ENCODE results near the gene TLCD3B.
A peak's percentile ranks its signal among the peaks of the same experiment; 100 is the strongest.

Gene TLCD3B

GRCh38 chr16:30000735-30001631 lies 30.1 kb downstream of the TLCD3B start:
- no peak overlapping the region for H3K4me2 ChIP-seq (ENCODE audit: low read length, poor library complexity, severe bottlenecking)
- no peak overlapping the region for H3K18ac ChIP-seq (ENCODE audit: low read depth in 1 of 2, low read length in 2 of 2)
- no peak overlapping the region for H3K4ac ChIP-seq (ENCODE audit: low read depth in 1 of 2, low read length in 2 of 2)
- peaks cover 5% of the 10 kb centered on the region for H3K4me1 ChIP-seq (ENCODE audit: control insufficient read depth, insufficient read depth, low read depth, low read length)
- no peak overlapping the region for H2BK120ac ChIP-seq (ENCODE audit: low read depth, low read length)
- peaks cover 37 to 61% of the 10 kb centered on the region in 2 experiments for H3K36me3 ChIP-seq (ENCODE audit: control insufficient read depth in 1 of 2, insufficient read depth in 2 of 2, low read depth in 1 of 2, low read length in 2 of 2)
- no peaks in the 10 kb centered on the region for H3K9me3 ChIP-seq (ENCODE audit: control insufficient read depth, low read length)
- no peaks in the 10 kb centered on the region for H3K27me3 ChIP-seq (ENCODE audit: control insufficient read depth in 1 of 2, insufficient read depth in 1 of 2, low read length in 2 of 2)
- H2BK15ac ChIP-seq (ENCODE audit: low read depth, poor library complexity, severe bottlenecking), result no peak overlapping the region
- H2BK5ac ChIP-seq (ENCODE audit: low read depth, low read length, poor library complexity, severe bottlenecking), result no peak overlapping the region
- H4K91ac ChIP-seq (ENCODE audit: low read length), result no peak overlapping the region
- H2AFZ ChIP-seq (ENCODE audit: low read depth, low read length), result no peak overlapping the region
- H3K4me3 ChIP-seq (ENCODE audit: insufficient read depth in 1 of 2, low read depth in 1 of 2, low read length in 2 of 2), result no peak overlapping the region
- H3K14ac ChIP-seq (ENCODE audit: low read length in 2 of 2), result no peak overlapping the region
- no peak overlapping the region for H3K27ac ChIP-seq (ENCODE audit: low read length, poor library complexity, severe bottlenecking)
- DNase-seq, result no peak
- no peak overlapping the region for H3K9ac ChIP-seq (ENCODE audit: low read length)
- H2AK5ac ChIP-seq (ENCODE audit: low read length, severe bottlenecking), result no peak overlapping the region
- H2BK12ac ChIP-seq (ENCODE audit: low read length in 2 of 2), result no peak overlapping the region
- 91% methylated on average over 32 of the region's 33 CpGs for WGBS
- peaks cover 26% of the 10 kb centered on the region for H3K79me1 ChIP-seq (replicated peaks; ENCODE audit: low read length, poor library complexity, severe bottlenecking)
- H3K23ac ChIP-seq (ENCODE audit: low read length in 2 of 2), result no peak overlapping the region
- no peak overlapping the region for H4K8ac ChIP-seq (ENCODE audit: low read length)

- no peak overlapping the region for H2BK120ac ChIP-seq (ENCODE audit: low read depth, low read length)
- H2AFZ ChIP-seq (ENCODE audit: low read depth, low read length), result no peak overlapping the region
- no peak overlapping the region for H3K4me3 ChIP-seq (ENCODE audit: insufficient read depth in 1 of 2, low read depth in 1 of 2, low read length in 2 of 2)
- no peak overlapping the region for H3K23ac ChIP-seq (ENCODE audit: low read length in 2 of 2)
- H2BK15ac ChIP-seq (ENCODE audit: low read depth, poor library complexity, severe bottlenecking), result no peak overlapping the region
- no peaks in the 10 kb centered on the region for H3K27me3 ChIP-seq (ENCODE audit: control insufficient read depth in 1 of 2, insufficient read depth in 1 of 2, low read length in 2 of 2)
- H2BK12ac ChIP-seq (ENCODE audit: low read length in 2 of 2), result no peak overlapping the region
- peaks cover 12% of the 10 kb centered on the region for H3K4me1 ChIP-seq (ENCODE audit: control insufficient read depth, insufficient read depth, low read depth, low read length)
- H4K8ac ChIP-seq (ENCODE audit: low read length), result no peak overlapping the region
- no peak overlapping the region for H2AK5ac ChIP-seq (ENCODE audit: low read length, severe bottlenecking)
- H3K14ac ChIP-seq (ENCODE audit: low read length in 2 of 2), result no peak overlapping the region
- H3K27ac ChIP-seq (ENCODE audit: low read length, poor library complexity, severe bottlenecking), result no peak overlapping the region
- no peak overlapping the region for H3K9ac ChIP-seq (ENCODE audit: low read length)
- peaks cover 37 to 49% of the 10 kb centered on the region in 2 experiments for H3K36me3 ChIP-seq (ENCODE audit: control insufficient read depth in 1 of 2, insufficient read depth in 2 of 2, low read depth in 1 of 2, low read length in 2 of 2)
- no peak for DNase-seq
- H3K79me1 ChIP-seq (replicated peaks; ENCODE audit: low read length, poor library complexity, severe bottlenecking), result peaks cover 23% of the 10 kb centered on the region
- 91% methylated on average over 6 of the region's 6 CpGs for WGBS
- no peak overlapping the region for H3K4ac ChIP-seq (ENCODE audit: low read depth in 1 of 2, low read length in 2 of 2)
- H4K91ac ChIP-seq (ENCODE audit: low read length), result no peak overlapping the region
- no peaks in the 10 kb centered on the region for H3K9me3 ChIP-seq (ENCODE audit: control insufficient read depth, low read length)
- no peak overlapping the region for H2BK5ac ChIP-seq (ENCODE audit: low read depth, low read length, poor library complexity, severe bottlenecking)
- no peak overlapping the region for H3K4me2 ChIP-seq (ENCODE audit: low read length, poor library complexity, severe bottlenecking)
- no peak overlapping the region for H3K18ac ChIP-seq (ENCODE audit: low read depth in 1 of 2, low read length in 2 of 2)
Measured at GRCh38 chr16:29999605-30000004, 31.5 kb downstream of the TLCD3B start.

GRCh38 chr16:29996766-29997250 lies 34.3 kb downstream of the TLCD3B start:
- peak overlapping the region; percentile 45 for H4K8ac ChIP-seq (ENCODE audit: low read length)
- H3K27me3 ChIP-seq (ENCODE audit: control insufficient read depth in 1 of 2, insufficient read depth in 1 of 2, low read length in 2 of 2), result no peaks in the 10 kb centered on the region
- H2BK15ac ChIP-seq (ENCODE audit: low read depth, poor library complexity, severe bottlenecking), result no peak overlapping the region
- H3K9ac ChIP-seq (ENCODE audit: low read length), result peak overlapping the region; percentile 92
- H3K36me3 ChIP-seq (ENCODE audit: control insufficient read depth in 1 of 2, insufficient read depth in 2 of 2, low read depth in 1 of 2, low read length in 2 of 2), result peaks cover 42 to 46% of the 10 kb centered on the region in 2 experiments
- peak overlapping the region; percentile 76 to 98 for H3K4me3 ChIP-seq (ENCODE audit: insufficient read depth in 1 of 2, low read depth in 1 of 2, low read length in 2 of 2)
- no peak overlapping the region for H2BK12ac ChIP-seq (ENCODE audit: low read length in 2 of 2)
- H3K27ac ChIP-seq (ENCODE audit: low read length, poor library complexity, severe bottlenecking), result no peak overlapping the region
- peaks cover 21% of the 10 kb centered on the region for H3K79me1 ChIP-seq (replicated peaks; ENCODE audit: low read length, poor library complexity, severe bottlenecking)
- no peak overlapping the region for H3K14ac ChIP-seq (ENCODE audit: low read length in 2 of 2)
- H2AK5ac ChIP-seq (ENCODE audit: low read length, severe bottlenecking), result no peak overlapping the region
- peak overlapping the region in 1 of 2 experiments; percentile 53 for H3K4ac ChIP-seq (ENCODE audit: low read depth in 1 of 2, low read length in 2 of 2)
- DNase-seq, result no peak
- peak overlapping the region; percentile 44 to 57 for H3K18ac ChIP-seq (ENCODE audit: low read depth in 1 of 2, low read length in 2 of 2)
- H2BK120ac ChIP-seq (ENCODE audit: low read depth, low read length), result no peak overlapping the region
- peak overlapping the region; percentile 64 for H3K4me2 ChIP-seq (ENCODE audit: low read length, poor library complexity, severe bottlenecking)
- H2BK5ac ChIP-seq (ENCODE audit: low read depth, low read length, poor library complexity, severe bottlenecking), result no peak overlapping the region
- H2AFZ ChIP-seq (ENCODE audit: low read depth, low read length), result peak overlapping the region; percentile 70
- peaks cover 14% of the 10 kb centered on the region for H3K4me1 ChIP-seq (ENCODE audit: control insufficient read depth, insufficient read depth, low read depth, low read length)
- no peak overlapping the region for H3K23ac ChIP-seq (ENCODE audit: low read length in 2 of 2)
- no peaks in the 10 kb centered on the region for H3K9me3 ChIP-seq (ENCODE audit: control insufficient read depth, low read length)
- WGBS, result 34% methylated on average over 6 of the region's 9 CpGs
- no peak overlapping the region for H4K91ac ChIP-seq (ENCODE audit: low read length)
